ENCODE measurements around the gene ALX3. TPM values are rescaled to one million over a fixed set of nuclear protein-coding genes. Genes with fewer than 3 reads are reported as not detected.

The ALX3 gene
- total and polyA plus RNA-seq, 10 of the 15 experiments (the other 5 are each of a cell fraction or from before 2014, with no cell fraction given): not detected

DNA sequence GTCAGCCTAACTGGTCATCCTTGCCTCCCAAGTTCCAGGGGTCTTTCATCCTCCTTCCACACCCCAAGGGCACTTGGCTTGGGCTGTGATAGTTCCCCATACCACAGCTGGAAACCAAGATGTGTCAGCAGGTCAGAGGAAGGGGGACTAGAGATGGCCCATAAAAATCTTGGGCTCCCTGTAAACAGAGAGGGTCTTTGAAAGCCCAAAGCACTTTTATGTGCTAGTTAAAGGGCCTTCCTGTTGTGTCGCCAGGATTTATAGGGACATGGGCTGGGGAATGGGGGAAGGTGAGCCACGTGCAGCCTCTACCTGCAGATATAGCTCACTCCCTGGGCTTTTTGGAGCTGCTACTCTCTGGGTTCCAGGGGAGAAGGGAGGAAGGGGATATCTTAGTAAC is 29.9 kb upstream of the ALX3 start:
- SMC1A ChIA-PET (ENCODE audit: uncharacterized antibody, unreplicated experiment): no interaction called here
- no peak overlapping the region for H2AFZ ChIP-seq (ENCODE audit: control insufficient read depth, low read depth, low read length)
- TF ChIP-seq HCFC1 (IDR thresholded peaks at IDR 0.05; ENCODE audit: low read length): no peak
- no peak for TF ChIP-seq HDAC2 (IDR thresholded peaks at IDR 0.05)
- TF ChIP-seq, protein P1, sequence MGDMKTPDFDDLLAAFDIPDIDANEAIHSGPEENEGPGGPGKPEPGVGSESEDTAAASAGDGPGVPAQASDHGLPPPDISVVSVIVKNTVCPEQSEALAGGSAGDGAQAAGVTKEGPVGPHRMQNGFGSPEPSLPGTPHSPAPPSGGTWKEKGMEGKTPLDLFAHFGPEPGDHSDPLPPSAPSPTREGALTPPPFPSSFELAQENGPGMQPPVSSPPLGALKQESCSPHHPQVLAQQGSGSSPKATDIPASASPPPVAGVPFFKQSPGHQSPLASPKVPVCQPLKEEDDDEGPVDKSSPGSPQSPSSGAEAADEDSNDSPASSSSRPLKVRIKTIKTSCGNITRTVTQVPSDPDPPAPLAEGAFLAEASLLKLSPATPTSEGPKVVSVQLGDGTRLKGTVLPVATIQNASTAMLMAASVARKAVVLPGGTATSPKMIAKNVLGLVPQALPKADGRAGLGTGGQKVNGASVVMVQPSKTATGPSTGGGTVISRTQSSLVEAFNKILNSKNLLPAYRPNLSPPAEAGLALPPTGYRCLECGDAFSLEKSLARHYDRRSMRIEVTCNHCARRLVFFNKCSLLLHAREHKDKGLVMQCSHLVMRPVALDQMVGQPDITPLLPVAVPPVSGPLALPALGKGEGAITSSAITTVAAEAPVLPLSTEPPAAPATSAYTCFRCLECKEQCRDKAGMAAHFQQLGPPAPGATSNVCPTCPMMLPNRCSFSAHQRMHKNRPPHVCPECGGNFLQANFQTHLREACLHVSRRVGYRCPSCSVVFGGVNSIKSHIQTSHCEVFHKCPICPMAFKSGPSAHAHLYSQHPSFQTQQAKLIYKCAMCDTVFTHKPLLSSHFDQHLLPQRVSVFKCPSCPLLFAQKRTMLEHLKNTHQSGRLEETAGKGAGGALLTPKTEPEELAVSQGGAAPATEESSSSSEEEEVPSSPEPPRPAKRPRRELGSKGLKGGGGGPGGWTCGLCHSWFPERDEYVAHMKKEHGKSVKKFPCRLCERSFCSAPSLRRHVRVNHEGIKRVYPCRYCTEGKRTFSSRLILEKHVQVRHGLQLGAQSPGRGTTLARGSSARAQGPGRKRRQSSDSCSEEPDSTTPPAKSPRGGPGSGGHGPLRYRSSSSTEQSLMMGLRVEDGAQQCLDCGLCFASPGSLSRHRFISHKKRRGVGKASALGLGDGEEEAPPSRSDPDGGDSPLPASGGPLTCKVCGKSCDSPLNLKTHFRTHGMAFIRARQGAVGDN (IDR thresholded peaks at IDR 0.05): no peak
- H3K9ac ChIP-seq (ENCODE audit: control insufficient read depth, insufficient read depth, low read length): no peak overlapping the region
- CTCF ChIA-PET: interaction anchor here (1.3 to 11.8 kb wide), 2 partner anchors 10 to 41 kb away, joined by 3 to 120 read pairs; no protein-coding TSS in a partner anchor
- in situ Hi-C loops (cut with MboI) (no loop called here), intact Hi-C loops (cut with micrococcal nuclease; ENCODE audit: unreplicated experiment) (no loop called here)
- H3K27ac ChIP-seq (ENCODE audit: control insufficient read depth, insufficient read depth): no peak overlapping the region
- ATAC-seq (no peak), DNase-seq (ENCODE audit: low read depth, low spot score) (no peak), FAIRE-seq (no peak)
- H4K20me1 ChIP-seq (ENCODE audit: control insufficient read depth, insufficient read depth): no peaks in the 10 kb centered on the region
- no peaks in the 10 kb centered on the region for H3K79me2 ChIP-seq (ENCODE audit: control insufficient read depth, insufficient read depth, low read length)
- H3K4me1 ChIP-seq (ENCODE audit: control insufficient read depth, insufficient read depth, low read length): peaks cover 16% of the 10 kb centered on the region
- no peak overlapping the region for H3K4me2 ChIP-seq (ENCODE audit: control insufficient read depth, insufficient read depth)
- POLR2A ChIA-PET: no interaction called here
- H3K27me3 ChIP-seq (replicated peaks in 1 of 2; ENCODE audit: control insufficient read depth in 2 of 2, insufficient read depth in 2 of 2, low read length in 1 of 2): peaks cover 0 to 2% of the 10 kb centered on the region in 2 experiments; a peak in 2 of 4 replicates
- no peaks in the 10 kb centered on the region for H3K36me3 ChIP-seq (ENCODE audit: control insufficient read depth in 2 of 2, insufficient read depth in 2 of 2, low read length in 1 of 2)
- H3K9me3 ChIP-seq (replicated peaks; ENCODE audit: control insufficient read depth, insufficient read depth, low read length): no peaks in the 10 kb centered on the region
- WGBS (ENCODE audit: insufficient coverage, insufficient replicate concordance, low lambda C conversion rate, missing lambda C conversion rate): 0% methylated on average over 2 of the region's 2 CpGs
- H3K4me3 ChIP-seq: no peak overlapping the region
- RAD21 ChIA-PET (ENCODE audit: unreplicated experiment): interaction anchor here (1.5 kb wide), 1 partner anchor 12 kb away, joined by 4 read pairs; no protein-coding TSS in a partner anchor
- BruUV-seq (replicated peaks): no TSS peak

Data from GM12878 (cell line).